Nephron progenitor cell (in vitro differentiated cells): Measurements from ENCODE around the gene CEP131.
A peak's percentile ranks its signal among the peaks of the same experiment; 100 is the strongest.

Source experiments
- DNase-seq: peaks from one replicate; pipeline ENCODE4 v3.0.0; 2021
- H3K27ac Mint-ChIP-seq: 2 replicates; pipeline ENCODE4 v1.8.0; 2021; ENCODE audit warnings: mild to moderate bottlenecking, moderate library complexity, mixed read lengths
- H3K27me3 Mint-ChIP-seq: 2 replicates; pipeline ENCODE4 v1.8.0; 2021; ENCODE audit warnings: mild to moderate bottlenecking, low read depth, mixed read lengths; ENCODE audit not compliant: poor library complexity
- H3K36me3 Mint-ChIP-seq: 2 replicates; pipeline ENCODE4 v1.8.0; 2021; ENCODE audit warnings: low read depth, mixed read lengths
- H3K4me1 Mint-ChIP-seq: 2 replicates; pipeline ENCODE4 v1.8.0; 2021; ENCODE audit warnings: mixed read lengths
- H3K4me3 Mint-ChIP-seq: 2 replicates; pipeline ENCODE4 v1.8.0; 2021; ENCODE audit warnings: mild to moderate bottlenecking, moderate library complexity, mixed read lengths
- H3K9me3 Mint-ChIP-seq: 2 replicates; pipeline ENCODE4 v1.8.0; 2021; ENCODE audit warnings: mild to moderate bottlenecking, moderate library complexity, mixed read lengths
- TF ChIP-seq, protein P1 (sequence below): fragments of 200-600 bp; sonication (generic); IDR thresholded peaks from 2 replicates; pipeline ENCODE4 v1.5.0; 2021; ENCODE audit warnings: antibody characterized with exemption

The CEP131 gene

DNA sequence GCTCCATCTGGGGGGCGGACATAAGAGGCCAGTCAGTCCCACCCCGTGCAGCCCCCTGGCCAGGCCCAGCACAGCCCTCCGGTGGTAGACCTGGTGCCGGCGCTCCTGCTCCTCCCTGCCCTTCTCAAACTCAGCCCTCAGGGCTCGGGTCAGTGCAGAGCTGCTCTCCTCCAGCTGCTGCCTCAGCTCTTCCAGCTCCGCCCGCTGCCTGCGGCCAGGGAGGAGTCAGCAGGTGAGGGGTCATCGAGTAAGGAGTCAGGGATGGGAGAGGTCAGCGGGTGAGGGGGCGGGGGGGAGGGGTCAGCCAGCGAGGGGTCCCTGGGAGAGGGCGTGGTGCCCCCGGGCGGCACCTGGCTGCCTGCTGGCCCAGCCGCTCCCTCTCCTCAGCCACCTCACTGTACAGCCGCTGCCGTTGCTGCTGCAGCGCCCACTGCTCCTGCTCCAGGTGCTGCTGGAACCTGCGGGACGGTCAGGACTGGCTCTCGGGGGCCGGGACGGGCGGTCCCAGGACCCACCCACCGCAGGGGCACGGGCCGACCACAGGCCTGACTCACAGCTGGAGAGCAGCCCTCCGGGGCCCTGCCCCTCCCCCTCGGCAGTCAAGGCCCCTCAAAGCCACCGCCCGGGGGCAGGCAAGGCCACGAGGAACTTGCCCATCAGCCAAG lies 30.2 kb downstream of the CEP131 start:
- Mint-ChIP-seq H3K9me3 (no peaks in the 10 kb centered on the region), H3K4me3 (no peak overlapping the region), H3K36me3 (no peaks in the 10 kb centered on the region), H3K4me1 (no peaks in the 10 kb centered on the region), H3K27ac (no peak overlapping the region), H3K27me3 (no peaks in the 10 kb centered on the region)
- TF ChIP-seq, protein P1, sequence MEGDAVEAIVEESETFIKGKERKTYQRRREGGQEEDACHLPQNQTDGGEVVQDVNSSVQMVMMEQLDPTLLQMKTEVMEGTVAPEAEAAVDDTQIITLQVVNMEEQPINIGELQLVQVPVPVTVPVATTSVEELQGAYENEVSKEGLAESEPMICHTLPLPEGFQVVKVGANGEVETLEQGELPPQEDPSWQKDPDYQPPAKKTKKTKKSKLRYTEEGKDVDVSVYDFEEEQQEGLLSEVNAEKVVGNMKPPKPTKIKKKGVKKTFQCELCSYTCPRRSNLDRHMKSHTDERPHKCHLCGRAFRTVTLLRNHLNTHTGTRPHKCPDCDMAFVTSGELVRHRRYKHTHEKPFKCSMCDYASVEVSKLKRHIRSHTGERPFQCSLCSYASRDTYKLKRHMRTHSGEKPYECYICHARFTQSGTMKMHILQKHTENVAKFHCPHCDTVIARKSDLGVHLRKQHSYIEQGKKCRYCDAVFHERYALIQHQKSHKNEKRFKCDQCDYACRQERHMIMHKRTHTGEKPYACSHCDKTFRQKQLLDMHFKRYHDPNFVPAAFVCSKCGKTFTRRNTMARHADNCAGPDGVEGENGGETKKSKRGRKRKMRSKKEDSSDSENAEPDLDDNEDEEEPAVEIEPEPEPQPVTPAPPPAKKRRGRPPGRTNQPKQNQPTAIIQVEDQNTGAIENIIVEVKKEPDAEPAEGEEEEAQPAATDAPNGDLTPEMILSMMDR: no peak
- DNase-seq: no peak

DNA sequence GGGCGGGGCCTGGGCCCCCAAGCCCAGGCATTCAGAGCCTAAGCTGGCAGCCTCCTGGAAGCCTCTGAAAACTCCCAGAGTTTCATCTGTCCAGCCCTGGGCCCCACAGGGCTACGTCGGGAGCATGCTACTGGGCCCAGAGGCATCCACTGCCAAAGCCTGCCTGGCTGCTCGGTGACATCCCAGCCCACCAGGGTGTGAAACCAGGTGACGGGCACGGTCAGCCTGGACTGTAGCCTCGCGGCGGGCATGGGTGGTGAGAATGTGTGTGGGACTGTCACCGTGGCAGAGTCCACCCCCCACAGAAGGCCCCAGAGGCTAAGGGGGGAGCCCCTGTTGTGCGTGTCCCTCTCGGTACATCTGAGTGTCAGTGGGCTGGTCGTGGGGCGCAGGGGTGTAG lies 31.1 kb downstream of the CEP131 start:
- no peak overlapping the region for H3K27ac Mint-ChIP-seq
- H3K4me3 Mint-ChIP-seq: no peak overlapping the region
- DNase-seq: no peak
- no peaks in the 10 kb centered on the region for H3K27me3 Mint-ChIP-seq
- no peaks in the 10 kb centered on the region for H3K4me1 Mint-ChIP-seq
- no peaks in the 10 kb centered on the region for H3K36me3 Mint-ChIP-seq
- H3K9me3 Mint-ChIP-seq: no peaks in the 10 kb centered on the region
- TF ChIP-seq, protein P1: no peak

DNA sequence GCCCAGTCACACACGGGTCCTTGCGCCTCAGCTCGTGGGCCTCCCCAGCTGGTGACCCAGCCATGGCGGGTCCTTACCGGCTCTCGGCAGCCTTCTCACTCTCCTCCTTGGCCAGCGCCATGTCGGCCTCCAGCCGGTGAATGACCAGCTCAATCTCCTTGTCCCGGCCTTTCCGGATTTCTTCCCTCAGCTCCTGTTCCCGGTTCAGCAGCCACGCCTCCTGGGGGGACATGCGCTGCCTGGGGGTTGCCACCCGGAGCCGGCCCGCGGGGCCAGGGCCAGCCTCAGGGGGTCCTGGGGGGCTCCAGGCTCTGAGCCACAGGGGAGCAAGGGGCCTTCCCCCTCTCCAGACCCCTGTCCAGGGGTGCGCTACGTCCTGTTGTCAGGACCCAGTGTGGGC lies 31.6 kb downstream of the CEP131 start:
- no peak for DNase-seq
- H3K4me1 Mint-ChIP-seq: no peaks in the 10 kb centered on the region
- H3K4me3 Mint-ChIP-seq: no peak overlapping the region
- no peaks in the 10 kb centered on the region for H3K27me3 Mint-ChIP-seq
- no peaks in the 10 kb centered on the region for H3K36me3 Mint-ChIP-seq
- TF ChIP-seq, protein P1: no peak
- H3K27ac Mint-ChIP-seq: no peak overlapping the region
- no peaks in the 10 kb centered on the region for H3K9me3 Mint-ChIP-seq

DNA sequence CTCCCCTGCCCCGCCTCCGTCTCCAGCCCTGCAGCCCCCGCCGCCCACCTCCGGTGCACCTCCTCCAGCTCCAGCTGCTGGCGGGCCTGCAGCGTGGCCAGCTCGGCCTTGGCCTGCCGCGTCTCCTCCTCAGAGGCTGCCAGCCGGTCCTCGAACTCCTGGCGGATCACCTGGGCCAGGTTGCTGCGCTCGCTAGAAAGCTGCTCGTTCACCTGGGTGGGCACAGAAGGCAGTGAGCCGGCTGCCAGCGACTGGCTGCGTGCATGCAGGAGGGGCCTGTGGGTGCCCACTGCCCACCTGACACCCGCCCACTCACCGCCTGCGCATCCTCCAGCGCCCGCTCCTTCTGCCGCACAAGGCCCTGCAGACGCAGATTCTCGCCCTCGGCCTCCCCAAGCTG lies 32.2 kb downstream of the CEP131 start:
- H3K4me3 Mint-ChIP-seq: no peak overlapping the region
- DNase-seq: no peak
- no peak overlapping the region for H3K27ac Mint-ChIP-seq
- no peaks in the 10 kb centered on the region for H3K27me3 Mint-ChIP-seq
- no peaks in the 10 kb centered on the region for H3K4me1 Mint-ChIP-seq
- TF ChIP-seq, protein P1: no peak
- H3K9me3 Mint-ChIP-seq: no peaks in the 10 kb centered on the region
- H3K36me3 Mint-ChIP-seq: no peaks in the 10 kb centered on the region

- DNase-seq: peak; percentile 44
- TF ChIP-seq, protein P1: no peak
- peaks cover 5% of the 10 kb centered on the region for H3K4me1 Mint-ChIP-seq
- no peak overlapping the region for H3K4me3 Mint-ChIP-seq
- no peaks in the 10 kb centered on the region for H3K36me3 Mint-ChIP-seq
- no peaks in the 10 kb centered on the region for H3K27me3 Mint-ChIP-seq
- H3K9me3 Mint-ChIP-seq: no peaks in the 10 kb centered on the region
- H3K27ac Mint-ChIP-seq: no peak overlapping the region
Observed at GRCh38 chr17:81189670-81190530, 32.9 kb downstream of the CEP131 start.
